GM12878 (cell line): ENCODE data around the gene F11.
"Not testable (repeated sequence)": the region's sequence is repeated elsewhere in the genome, so short reads cannot be mapped to it uniquely, and the experiment has no call there.

Experiments used
- CTCF ChIP-seq, 3 experiments: IDR thresholded peaks in 2 of 3; conservative IDR thresholded peaks in 1 of 3; 2 replicates each; pipeline ENCODE4 v1.5.1; 2011; ENCODE audit warnings: low read depth in 3 of 3, low read length in 3 of 3, mild to moderate bottlenecking in 3 of 3, control low read depth in 2 of 3, moderate library complexity in 2 of 3, inconsistent platforms in 1 of 3, mixed read lengths in 1 of 3; ENCODE audit not compliant: control insufficient read depth in 2 of 3, insufficient read depth in 1 of 3; ENCODE audit errors: extremely low read depth in 1 of 3
- EGR1 ChIP-seq, 2 experiments: IDR thresholded peaks; 1 replicate in 1 of 2; 2 replicates in 1 of 2; pipeline ENCODE4 v1.6.1; 2011 to 2012; ENCODE audit warnings: low read depth in 2 of 2, low read length in 2 of 2, borderline replicate concordance in 1 of 2, mild to moderate bottlenecking in 1 of 2, moderate library complexity in 1 of 2
- EZH2 ChIP-seq: IDR thresholded peaks from 2 replicates; pipeline ENCODE4 v1.6.1; 2012; ENCODE audit warnings: low read depth, mild to moderate bottlenecking, control low read depth, inconsistent platforms, low read length, borderline replicate concordance; ENCODE audit not compliant: control insufficient read depth
- HCFC1 ChIP-seq: fragments of 150-350 bp; IDR thresholded peaks from 2 replicates; pipeline ENCODE4 v1.6.1; 2014; ENCODE audit warnings: low read length
- POLR2A ChIP-seq: IDR thresholded peaks from 2 replicates; pipeline ENCODE4 v1.6.1; 2011; ENCODE audit warnings: low read depth, mild to moderate bottlenecking, low read length
- RAD51 ChIP-seq: fragments of 450-650 bp; IDR thresholded peaks from 2 replicates; pipeline ENCODE4 v1.6.1; 2016; ENCODE audit warnings: moderate library complexity, mild to moderate bottlenecking, inconsistent platforms
- SMC3 ChIP-seq: IDR thresholded peaks from 2 replicates; pipeline ENCODE4 v1.6.1; 2011; ENCODE audit warnings: low read length, improper control_type of control experiment, borderline replicate concordance
- TCF7 ChIP-seq: IDR thresholded peaks from 2 replicates; pipeline ENCODE4 v1.6.1; 2014; ENCODE audit warnings: antibody characterized with exemption, borderline replicate concordance
- TF ChIP-seq, protein P1 (sequence below): fragments of 450-650 bp; IDR thresholded peaks from 2 replicates; pipeline ENCODE4 v1.6.1; 2018; ENCODE audit warnings: borderline replicate concordance, mild to moderate bottlenecking; ENCODE audit not compliant: partially characterized antibody

DNA sequence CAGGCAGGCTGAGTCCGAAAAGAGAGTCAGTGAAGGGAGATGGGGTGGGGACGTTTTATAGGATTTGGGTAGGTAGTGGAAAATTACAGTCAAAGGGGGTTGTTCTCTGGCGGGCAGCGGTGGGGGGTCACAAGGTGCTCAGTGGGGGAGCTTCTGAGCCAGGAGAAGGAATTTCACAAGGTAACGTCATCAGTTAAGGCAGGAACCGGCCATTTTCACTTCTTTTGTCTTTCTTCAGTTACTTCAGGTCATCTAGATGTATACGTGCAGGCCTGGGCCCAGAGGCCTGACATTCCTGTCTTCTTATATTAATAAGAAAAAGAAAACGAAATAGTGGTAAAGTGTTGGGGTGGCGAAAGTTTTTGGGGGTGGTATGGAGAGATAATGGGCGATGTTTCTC lies 24.0 kb upstream of the F11 start:
- TF ChIP-seq EZH2; POLR2A; SMC3; CTCF (IDR thresholded peaks at IDR 0.05 in 2 of 3, conservative IDR thresholded peaks at IDR 0.05 in 1 of 3; ENCODE audit: control insufficient read depth in 2 of 3, extremely low read depth in 1 of 3, insufficient read depth in 1 of 3, low read depth in 3 of 3, low read length in 3 of 3); TCF7; RAD51; HCFC1; EGR1 (IDR thresholded peaks at IDR 0.05; ENCODE audit: borderline replicate concordance in 1 of 2, low read depth in 2 of 2, low read length in 2 of 2): not testable (repeated sequence)
- TF ChIP-seq, protein P1, sequence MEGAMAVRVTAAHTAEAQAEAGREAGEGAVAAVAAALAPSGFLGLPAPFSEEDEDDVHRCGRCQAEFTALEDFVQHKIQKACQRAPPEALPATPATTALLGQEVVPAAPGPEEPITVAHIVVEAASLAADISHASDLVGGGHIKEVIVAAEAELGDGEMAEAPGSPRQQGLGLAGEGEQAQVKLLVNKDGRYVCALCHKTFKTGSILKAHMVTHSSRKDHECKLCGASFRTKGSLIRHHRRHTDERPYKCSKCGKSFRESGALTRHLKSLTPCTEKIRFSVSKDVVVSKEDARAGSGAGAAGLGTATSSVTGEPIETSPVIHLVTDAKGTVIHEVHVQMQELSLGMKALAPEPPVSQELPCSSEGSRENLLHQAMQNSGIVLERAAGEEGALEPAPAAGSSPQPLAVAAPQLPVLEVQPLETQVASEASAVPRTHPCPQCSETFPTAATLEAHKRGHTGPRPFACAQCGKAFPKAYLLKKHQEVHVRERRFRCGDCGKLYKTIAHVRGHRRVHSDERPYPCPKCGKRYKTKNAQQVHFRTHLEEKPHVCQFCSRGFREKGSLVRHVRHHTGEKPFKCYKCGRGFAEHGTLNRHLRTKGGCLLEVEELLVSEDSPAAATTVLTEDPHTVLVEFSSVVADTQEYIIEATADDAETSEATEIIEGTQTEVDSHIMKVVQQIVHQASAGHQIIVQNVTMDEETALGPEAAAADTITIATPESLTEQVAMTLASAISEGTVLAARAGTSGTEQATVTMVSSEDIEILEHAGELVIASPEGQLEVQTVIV = not testable (repeated sequence)
